Measurements from ENCODE around the gene TBCA. TPM values are rescaled to one million over a fixed set of nuclear protein-coding genes. Genes with fewer than 3 reads are reported as not detected.

TBCA gene
- total and polyA plus RNA-seq, 9 of the 15 experiments (the other 6 are each of a cell fraction or from before 2014, with no cell fraction given), result 164 to 661 (median 334) TPM

DNA sequence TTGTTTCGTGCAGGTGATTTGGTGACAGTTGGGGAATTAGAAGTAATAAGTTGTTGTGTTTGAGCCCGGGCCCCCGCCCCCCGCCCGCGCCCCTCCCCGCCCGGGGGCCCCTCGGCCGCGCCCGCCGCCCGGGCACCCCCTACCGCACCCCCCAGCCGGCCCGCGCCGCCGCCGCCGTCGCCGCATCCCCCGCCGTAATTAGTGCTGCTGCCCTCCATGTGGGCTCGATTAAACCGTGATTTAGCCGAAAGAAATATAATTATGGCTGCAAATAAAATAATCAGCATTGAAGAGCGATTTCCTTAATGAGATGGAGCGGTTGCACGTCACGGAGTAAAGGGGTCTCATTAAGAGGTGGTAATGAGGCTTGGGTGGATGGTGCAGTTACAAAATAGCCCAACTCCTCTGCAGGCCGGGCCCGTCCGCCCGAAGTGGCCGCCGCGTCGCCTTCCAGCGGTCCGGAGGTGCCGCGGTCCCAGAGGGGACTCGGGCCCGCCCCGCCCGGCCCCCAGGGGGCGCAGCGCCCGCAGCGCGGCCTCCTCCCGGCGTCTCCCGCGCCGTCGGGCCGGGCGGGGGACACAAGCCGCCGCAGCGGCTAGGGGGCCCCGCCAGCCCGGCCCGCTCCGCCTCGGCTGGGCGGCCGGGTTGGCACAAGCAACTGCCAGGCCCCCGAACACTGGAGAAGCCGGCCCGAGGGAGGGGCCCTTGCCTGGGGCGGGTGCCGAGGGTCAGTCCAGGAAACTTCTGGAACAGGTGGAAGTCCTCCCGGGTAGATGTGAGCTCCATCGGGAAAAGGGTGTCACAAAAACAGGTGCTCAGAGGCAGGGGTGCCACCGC lies 130.8 kb downstream of the TBCA start (continued):
- peak; percentile 41 to 76 (median 58) for TF ChIP-seq CTCF (IDR thresholded peaks at IDR 0.05 in 2 of 3, conservative IDR thresholded peaks at IDR 0.05 in 1 of 3; ENCODE audit: insufficient read depth in 2 of 3, low read depth in 1 of 3, low read length in 3 of 3)
- no peak for TF ChIP-seq U2AF2 (optimal IDR thresholded peaks at IDR 0.05; ENCODE audit: low read depth, low read length)
- TF ChIP-seq ZKSCAN1 (IDR thresholded peaks at IDR 0.05; ENCODE audit: low read depth, low read length), result no peak
- TF ChIP-seq NUFIP1 (IDR thresholded peaks at IDR 0.05; ENCODE audit: partially characterized antibody), result no peak
- peak; percentile 52; the same call in 1 of the 2 replicates for TF ChIP-seq MYC (IDR thresholded peaks at IDR 0.05; ENCODE audit: low read depth, low read length)
- TF ChIP-seq MYC (CRISPR knock-in tag; IDR thresholded peaks at IDR 0.05; ENCODE audit: borderline replicate concordance, low read depth), result no peak
- TF ChIP-seq ZNF695 (CRISPR knock-in tag; IDR thresholded peaks at IDR 0.05), result no peak
- peak; percentile 28 to 74; a peak in 3 of 4 replicates for TF ChIP-seq RAD21 (CRISPR knock-in tag; conservative IDR thresholded peaks at IDR 0.05 in 1 of 2, IDR thresholded peaks at IDR 0.05 in 1 of 2)
- no peak for TF ChIP-seq POLR2AphosphoS2 (IDR thresholded peaks at IDR 0.05; ENCODE audit: low read length)
- no peak for TF ChIP-seq EP400 (IDR thresholded peaks at IDR 0.05)
- peak; percentile 73 for TF ChIP-seq SMAD4 (CRISPR knock-in tag; conservative IDR thresholded peaks at IDR 0.05)
- peak; percentile 77 for TF ChIP-seq CXXC5 (CRISPR knock-in tag; IDR thresholded peaks at IDR 0.05)
